Esophagus muscularis mucosa (tissue), 3 donors: ENCODE data around the gene PARL.

Experiments used
- CTCF ChIP-seq, 3 experiments: fragments of 200-600 bp in 2 of 3; fragments of 450-650 bp in 1 of 3; sonication (generic) in 2 of 3; IDR thresholded peaks; one replicate each; pipeline ENCODE4 v1.5.1; 2017 to 2019; ENCODE audit warnings: antibody characterized with exemption in 3 of 3, mild to moderate bottlenecking in 2 of 3, moderate library complexity in 1 of 3
- POLR2A ChIP-seq: fragments of 450-650 bp; IDR thresholded peaks from one replicate; pipeline ENCODE4 v1.6.1; 2017; ENCODE audit warnings: antibody characterized with exemption, moderate library complexity, mild to moderate bottlenecking, low read depth
- POLR2AphosphoS5 ChIP-seq, 2 donors: sonication (generic); formaldehyde crosslinking; IDR thresholded peaks; one replicate each; pipeline ENCODE4 v1.6.1; 2017; ENCODE audit warnings: antibody characterized with exemption in 2 of 2

DNA sequence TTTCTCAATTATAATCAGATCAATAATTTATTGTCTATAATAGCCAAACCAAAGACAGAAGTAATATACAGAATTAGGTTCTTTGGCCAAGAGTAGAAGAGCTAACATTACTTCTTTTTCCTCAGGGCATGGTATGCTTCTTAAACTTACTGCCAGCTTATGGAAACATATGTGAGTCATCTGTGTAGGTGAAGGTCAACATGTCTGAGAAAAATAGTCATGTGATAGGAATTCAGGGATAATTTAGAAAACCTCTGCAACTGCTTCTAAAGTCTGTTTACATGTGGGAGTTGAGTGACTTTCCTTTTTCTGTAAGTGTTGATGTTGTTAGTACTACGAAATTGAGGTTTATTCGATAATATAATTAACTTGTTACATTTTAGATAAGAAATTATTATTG is 40.1 kb downstream of the PARL start:
- TF ChIP-seq POLR2AphosphoS5 (IDR thresholded peaks at IDR 0.05) (no peak), CTCF (IDR thresholded peaks at IDR 0.05) (no peak), POLR2A (no peak)
